8988T (cell line): ENCODE data around the gene EIPR1.

Source experiments
- DNase-seq: peaks from one replicate; pipeline ENCODE4 v3.0.0; 2011

Gene EIPR1

GRCh38 chr2:3377612-3378432 lies at the start of gene EIPR1:
Gene EIPR1, minus strand, starts transcription at chr2:3377818. Its CDS starts 129 bp downstream, at chr2:3377689.
- DNase-seq: peak; percentile 87

- no peak for DNase-seq
Measured at GRCh38 chr2:3427272-3427671, 49.7 kb upstream of the EIPR1 start.

GRCh38 chr2:3426615-3427014 lies 49.0 kb upstream of the EIPR1 start:
- no peak for DNase-seq

GRCh38 chr2:3424171-3424795 lies 46.7 kb upstream of the EIPR1 start:
- no peak for DNase-seq

GRCh38 chr2:3423492-3424170 lies 46.0 kb upstream of the EIPR1 start:
- peak; percentile 68 for DNase-seq

GRCh38 chr2:3422161-3422779 lies 44.7 kb upstream of the EIPR1 start:
- no peak for DNase-seq

GRCh38 chr2:3421580-3421979 lies 44.0 kb upstream of the EIPR1 start:
- no peak for DNase-seq

GRCh38 chr2:3420769-3421397 lies 43.3 kb upstream of the EIPR1 start:
- no peak for DNase-seq

- no peak for DNase-seq
Measured at GRCh38 chr2:3420076-3420768, 42.6 kb upstream of the EIPR1 start.

GRCh38 chr2:3418766-3419404 lies 41.3 kb upstream of the EIPR1 start:
- DNase-seq: no peak

GRCh38 chr2:3414133-3414860 lies 36.7 kb upstream of the EIPR1 start:
- DNase-seq: no peak

GRCh38 chr2:3413697-3414096 lies 36.1 kb upstream of the EIPR1 start:
- DNase-seq: no peak

- DNase-seq: no peak
Measured at GRCh38 chr2:3411103-3411502, 33.5 kb upstream of the EIPR1 start.

- no peak for DNase-seq
Measured at GRCh38 chr2:3409627-3410170, 32.1 kb upstream of the EIPR1 start.

GRCh38 chr2:3408781-3409180 lies 31.2 kb upstream of the EIPR1 start:
- no peak for DNase-seq

- DNase-seq: no peak
Measured at GRCh38 chr2:3406501-3406900, 28.9 kb upstream of the EIPR1 start.

- no peak for DNase-seq
Measured at GRCh38 chr2:3405876-3406275, 28.3 kb upstream of the EIPR1 start.

- no peak for DNase-seq
Measured at GRCh38 chr2:3405307-3405706, 27.7 kb upstream of the EIPR1 start.

- no peak for DNase-seq
Measured at GRCh38 chr2:3404349-3404894, 26.8 kb upstream of the EIPR1 start.

- no peak for DNase-seq
Measured at GRCh38 chr2:3403587-3404334, 26.1 kb upstream of the EIPR1 start.
